NCI-H187 (cell line): Measurements from ENCODE around the gene XRN1.
A peak's percentile ranks its signal among the peaks of the same experiment; 100 is the strongest.
"Not testable (repeated sequence)": the region's sequence is repeated elsewhere in the genome, so short reads cannot be mapped to it uniquely, and the experiment has no call there.

ENCODE experiments used
- DNase-seq, 2 experiments: peaks; one replicate each; lab custom pipeline; 2025; lab: John Stamatoyannopoulos, UW

The XRN1 gene, protein sequence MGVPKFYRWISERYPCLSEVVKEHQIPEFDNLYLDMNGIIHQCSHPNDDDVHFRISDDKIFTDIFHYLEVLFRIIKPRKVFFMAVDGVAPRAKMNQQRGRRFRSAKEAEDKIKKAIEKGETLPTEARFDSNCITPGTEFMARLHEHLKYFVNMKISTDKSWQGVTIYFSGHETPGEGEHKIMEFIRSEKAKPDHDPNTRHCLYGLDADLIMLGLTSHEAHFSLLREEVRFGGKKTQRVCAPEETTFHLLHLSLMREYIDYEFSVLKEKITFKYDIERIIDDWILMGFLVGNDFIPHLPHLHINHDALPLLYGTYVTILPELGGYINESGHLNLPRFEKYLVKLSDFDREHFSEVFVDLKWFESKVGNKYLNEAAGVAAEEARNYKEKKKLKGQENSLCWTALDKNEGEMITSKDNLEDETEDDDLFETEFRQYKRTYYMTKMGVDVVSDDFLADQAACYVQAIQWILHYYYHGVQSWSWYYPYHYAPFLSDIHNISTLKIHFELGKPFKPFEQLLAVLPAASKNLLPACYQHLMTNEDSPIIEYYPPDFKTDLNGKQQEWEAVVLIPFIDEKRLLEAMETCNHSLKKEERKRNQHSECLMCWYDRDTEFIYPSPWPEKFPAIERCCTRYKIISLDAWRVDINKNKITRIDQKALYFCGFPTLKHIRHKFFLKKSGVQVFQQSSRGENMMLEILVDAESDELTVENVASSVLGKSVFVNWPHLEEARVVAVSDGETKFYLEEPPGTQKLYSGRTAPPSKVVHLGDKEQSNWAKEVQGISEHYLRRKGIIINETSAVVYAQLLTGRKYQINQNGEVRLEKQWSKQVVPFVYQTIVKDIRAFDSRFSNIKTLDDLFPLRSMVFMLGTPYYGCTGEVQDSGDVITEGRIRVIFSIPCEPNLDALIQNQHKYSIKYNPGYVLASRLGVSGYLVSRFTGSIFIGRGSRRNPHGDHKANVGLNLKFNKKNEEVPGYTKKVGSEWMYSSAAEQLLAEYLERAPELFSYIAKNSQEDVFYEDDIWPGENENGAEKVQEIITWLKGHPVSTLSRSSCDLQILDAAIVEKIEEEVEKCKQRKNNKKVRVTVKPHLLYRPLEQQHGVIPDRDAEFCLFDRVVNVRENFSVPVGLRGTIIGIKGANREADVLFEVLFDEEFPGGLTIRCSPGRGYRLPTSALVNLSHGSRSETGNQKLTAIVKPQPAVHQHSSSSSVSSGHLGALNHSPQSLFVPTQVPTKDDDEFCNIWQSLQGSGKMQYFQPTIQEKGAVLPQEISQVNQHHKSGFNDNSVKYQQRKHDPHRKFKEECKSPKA (N-terminal part only)

DNA sequence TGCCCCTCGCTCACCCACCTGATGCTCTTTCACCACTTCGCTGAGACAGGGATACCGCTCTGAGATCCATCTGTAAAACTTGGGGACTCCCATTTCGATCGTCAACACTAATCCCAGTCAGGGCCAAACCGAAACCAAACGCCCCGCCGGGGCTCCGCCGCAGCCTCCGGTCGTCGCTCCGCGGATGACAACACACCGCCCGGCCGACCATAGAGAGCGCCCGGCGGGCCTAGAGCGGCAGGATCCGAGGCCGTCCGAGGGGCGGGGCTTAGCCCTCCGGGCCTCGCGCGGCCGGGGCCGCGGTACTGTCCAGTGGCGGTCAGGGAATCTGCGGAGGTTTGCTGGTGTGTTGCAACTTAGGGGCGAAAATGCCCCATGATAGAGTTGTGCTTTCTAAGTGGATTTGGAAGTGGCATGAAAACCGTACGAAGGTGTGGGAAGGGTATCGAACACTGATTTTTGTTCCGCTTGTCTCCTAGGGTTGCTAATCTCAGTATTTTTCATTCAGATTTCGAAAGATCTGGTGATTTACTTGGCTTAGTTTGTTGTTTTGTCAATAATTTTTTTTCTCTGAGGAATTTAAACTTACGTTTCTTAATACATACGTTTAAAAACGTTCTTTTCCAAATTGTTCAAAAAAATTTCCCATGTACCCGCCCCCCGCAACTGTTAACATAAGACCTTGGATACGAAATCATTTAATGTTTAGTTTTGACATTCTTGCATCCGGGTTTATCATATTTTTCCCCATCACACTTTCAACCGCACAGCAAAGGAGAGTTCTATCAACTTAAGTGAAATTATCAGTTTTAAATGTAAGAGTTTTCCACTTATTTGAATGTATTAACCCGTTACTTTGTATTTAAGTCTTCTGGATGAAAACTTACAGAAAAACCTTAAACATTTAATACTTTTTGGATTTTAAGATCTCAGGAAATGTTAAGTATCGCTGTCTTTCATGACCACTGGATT, at the start of gene XRN1:
TSS of gene XRN1 (minus strand) at position 186 of the 972 bp plus-strand sequence. CDS start at position 93, 93 bp downstream.
- DNase-seq = peak; percentile 77 to 79

DNA sequence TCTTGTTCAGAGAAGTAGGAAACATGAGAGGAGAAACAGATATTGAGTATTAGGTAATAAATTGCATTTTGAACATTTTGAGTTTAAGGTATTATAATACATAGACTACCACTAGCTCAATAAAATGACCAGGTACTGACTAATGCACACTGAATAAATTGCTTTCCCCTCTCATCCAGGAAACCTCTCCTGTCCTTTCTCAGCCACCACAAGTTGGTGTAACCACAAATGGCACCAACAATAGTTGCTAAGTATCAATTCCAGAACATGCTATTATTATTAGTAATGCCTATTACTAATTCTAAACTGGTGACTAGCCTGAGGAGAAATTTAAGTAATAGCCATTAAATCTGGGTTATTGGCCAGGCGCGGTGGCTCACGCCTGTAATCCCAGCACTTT, 47.3 kb upstream of the XRN1 start:
- no peak for DNase-seq

GRCh38 chr3:142492184-142492583, 44.3 kb upstream of the XRN1 start:
- no peak for DNase-seq

GRCh38 chr3:142489572-142490323, 41.9 kb upstream of the XRN1 start:
- DNase-seq = no peak

- DNase-seq = no peak
Measured at GRCh38 chr3:142484912-142485435, 37.1 kb upstream of the XRN1 start.

DNA sequence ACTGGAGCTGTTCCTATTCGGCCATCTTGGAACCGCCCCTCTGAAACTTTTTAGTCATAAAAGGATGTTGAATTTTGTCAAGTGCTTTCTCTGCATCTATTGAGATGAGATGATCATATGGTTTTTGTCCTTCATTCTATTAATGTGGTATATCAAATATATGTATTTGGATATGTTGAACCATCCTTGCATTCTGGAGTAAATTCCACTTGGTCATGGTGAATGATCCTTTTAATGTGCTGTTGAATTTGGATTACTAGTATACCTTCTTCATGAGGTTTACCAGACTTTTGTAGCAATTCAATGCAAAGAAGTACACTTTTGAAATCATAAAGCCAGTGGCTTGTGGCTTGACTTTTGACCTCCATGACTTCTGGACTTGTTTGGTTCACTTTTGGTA, 33.4 kb upstream of the XRN1 start:
- DNase-seq = no peak

DNA sequence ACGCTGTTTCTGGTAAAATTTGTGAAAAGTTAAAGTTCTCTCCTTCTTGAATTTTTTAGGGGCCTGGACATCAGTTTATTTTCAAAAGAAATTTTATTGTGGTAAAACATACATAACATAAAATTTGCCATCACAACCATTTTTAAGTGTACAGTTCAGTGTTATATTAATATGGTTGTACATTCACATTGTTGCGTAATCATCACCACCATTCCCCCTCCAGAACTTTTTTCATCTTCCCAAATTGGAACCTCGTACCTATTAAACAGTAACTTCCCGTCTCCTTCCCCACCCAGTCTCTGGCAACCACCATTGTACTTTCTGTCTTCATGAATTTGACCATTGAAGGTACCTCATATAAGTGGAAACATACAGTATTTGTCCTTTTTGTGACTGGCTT, 23.0 kb upstream of the XRN1 start:
- DNase-seq = no peak

DNA sequence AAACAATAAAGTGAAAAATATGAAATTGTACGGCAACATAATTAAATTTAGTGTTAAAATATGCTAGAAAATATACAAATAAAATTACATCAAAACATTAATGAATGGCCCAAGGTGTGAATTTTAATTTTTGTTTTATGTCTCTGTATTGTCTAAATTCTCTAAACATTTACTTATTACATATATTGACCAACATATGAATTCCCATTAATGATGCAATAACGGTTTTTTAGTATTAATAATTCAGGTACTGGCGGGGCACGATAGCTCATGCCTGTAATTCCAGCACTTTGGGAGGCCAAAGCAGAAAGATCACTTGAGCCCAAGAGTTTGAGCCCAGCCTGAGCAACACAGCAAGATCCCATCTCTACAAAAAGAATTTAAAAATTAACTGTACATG, 20.6 kb upstream of the XRN1 start:
- DNase-seq = no peak

DNA sequence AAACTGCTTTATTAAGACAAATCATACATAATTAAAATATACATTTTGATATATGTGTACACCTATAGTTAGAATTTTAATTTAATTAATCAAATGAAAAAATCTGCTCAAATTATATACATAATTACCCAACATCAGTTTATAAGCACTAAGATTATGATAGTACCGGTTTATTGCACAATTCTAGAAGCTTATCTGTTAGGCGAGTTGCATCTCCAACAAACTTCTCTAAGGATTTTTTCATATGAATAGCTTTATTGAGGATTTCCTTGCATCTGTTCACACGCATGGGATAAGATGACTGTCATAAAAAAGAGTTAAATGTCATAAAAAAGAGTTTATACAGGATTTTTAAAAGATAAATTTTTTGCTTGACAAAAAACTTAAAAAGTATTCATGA, 19.9 kb upstream of the XRN1 start:
- DNase-seq = no peak

DNA sequence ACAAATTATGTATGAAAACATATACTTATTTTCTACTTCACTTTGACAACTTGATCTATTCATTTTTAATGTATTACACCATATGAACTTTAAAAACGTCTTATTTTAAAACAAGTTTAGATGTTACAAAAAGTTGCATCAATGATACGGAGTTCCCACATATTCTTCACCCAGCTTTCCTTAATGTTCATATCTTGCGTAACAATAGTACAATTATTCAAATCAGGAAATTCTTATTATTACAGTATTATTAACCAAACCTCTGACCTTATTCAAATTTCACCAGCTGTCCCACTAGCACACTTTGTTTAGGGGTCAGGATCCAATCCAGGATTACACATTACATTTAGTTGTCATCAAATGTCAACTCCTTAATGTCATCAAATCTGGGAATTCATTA, 12.9 kb upstream of the XRN1 start:
- DNase-seq = no peak

DNA sequence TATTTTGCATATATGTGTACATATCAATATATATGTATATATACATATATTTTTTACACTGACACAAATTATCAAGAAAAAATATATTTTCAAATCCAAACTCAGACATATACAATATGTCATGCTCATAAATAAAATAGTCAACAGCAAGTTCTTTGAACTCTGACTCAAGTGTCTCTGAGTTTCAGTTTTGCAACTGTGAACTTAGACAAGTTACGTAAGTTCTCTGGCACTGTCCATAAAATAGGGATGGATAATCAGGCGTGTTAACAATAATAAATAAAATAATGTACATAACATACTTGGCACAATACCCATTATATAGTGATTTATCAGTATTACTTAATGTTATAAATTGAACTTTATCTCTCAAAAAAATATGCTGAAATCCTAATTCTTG, 12.1 kb upstream of the XRN1 start:
- no peak for DNase-seq

- DNase-seq = no peak
Measured at GRCh38 chr3:142459096-142459495, 11.3 kb upstream of the XRN1 start.

DNA sequence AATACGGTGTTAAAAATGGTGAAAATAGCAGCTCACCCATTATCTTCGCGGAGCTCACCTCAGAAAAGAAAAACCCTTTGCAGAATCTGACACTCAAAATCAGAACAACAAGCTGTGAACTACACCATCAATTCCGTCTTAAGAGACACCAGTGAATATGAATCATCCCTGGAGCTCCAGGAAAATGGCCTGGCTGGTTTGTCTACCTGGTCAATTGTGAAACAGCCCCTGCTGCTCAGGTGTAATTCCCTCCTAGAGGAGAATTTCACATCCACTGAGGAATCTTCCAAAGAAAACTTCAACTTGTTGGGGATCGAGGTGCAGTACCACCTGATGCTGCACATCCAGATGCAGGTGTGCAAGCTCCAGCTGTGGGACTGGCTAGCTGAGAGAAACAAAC, 3.0 kb upstream of the XRN1 start:
- DNase-seq = no peak

DNA sequence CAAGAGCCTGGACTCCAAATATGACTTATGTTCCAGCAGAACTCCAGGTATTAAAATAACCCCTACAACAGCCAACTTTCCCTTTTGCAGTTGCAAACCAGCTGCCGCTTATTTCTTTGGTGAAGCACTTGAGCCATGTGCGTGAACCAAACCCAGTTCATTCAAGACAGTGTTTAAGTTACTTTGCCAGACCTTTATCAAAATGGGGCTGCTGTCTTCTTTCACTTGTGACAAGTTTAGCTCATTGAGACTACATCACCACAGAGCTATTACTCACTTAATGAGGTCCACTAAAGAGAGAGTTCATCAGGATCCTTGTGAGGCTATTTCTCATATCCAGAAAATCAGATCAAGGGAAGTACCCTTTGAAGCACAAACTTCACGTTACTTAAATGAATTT, 2.4 kb upstream of the XRN1 start:
- no peak for DNase-seq

- peak in 1 of 2 experiments; percentile 61 for DNase-seq
Measured at GRCh38 chr3:142447301-142447851, 461 bp downstream of the XRN1 start.

GRCh38 chr3:142445816-142446254, 2.0 kb downstream of the XRN1 start:
- no peak for DNase-seq

- no peak for DNase-seq
Measured at GRCh38 chr3:142444343-142444742, 3.5 kb downstream of the XRN1 start.

DNA sequence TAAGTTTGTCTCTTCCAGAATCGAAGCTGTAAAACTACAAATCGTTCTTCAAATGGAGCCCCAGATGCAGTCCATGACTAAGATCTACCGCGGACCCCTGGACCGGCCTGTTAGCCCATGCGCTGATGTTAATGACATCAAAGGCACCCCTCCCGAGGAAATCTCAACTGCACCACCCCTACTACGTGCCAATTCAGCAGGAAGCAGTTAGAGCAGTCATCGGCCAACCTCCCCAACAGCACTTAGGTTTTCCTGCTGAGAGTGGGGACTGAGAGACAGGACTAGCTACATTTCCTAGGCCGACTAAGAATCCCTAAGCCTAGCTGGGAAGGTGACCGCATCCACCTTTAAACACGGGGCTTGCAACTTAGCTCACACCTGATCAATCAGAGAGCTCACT, 4.8 kb downstream of the XRN1 start:
- not testable (repeated sequence) for DNase-seq

GRCh38 chr3:142439499-142440220, 8.2 kb downstream of the XRN1 start:
- not testable (repeated sequence) for DNase-seq
